Measurements from ENCODE around the gene IGSF9.

Gene IGSF9

DNA sequence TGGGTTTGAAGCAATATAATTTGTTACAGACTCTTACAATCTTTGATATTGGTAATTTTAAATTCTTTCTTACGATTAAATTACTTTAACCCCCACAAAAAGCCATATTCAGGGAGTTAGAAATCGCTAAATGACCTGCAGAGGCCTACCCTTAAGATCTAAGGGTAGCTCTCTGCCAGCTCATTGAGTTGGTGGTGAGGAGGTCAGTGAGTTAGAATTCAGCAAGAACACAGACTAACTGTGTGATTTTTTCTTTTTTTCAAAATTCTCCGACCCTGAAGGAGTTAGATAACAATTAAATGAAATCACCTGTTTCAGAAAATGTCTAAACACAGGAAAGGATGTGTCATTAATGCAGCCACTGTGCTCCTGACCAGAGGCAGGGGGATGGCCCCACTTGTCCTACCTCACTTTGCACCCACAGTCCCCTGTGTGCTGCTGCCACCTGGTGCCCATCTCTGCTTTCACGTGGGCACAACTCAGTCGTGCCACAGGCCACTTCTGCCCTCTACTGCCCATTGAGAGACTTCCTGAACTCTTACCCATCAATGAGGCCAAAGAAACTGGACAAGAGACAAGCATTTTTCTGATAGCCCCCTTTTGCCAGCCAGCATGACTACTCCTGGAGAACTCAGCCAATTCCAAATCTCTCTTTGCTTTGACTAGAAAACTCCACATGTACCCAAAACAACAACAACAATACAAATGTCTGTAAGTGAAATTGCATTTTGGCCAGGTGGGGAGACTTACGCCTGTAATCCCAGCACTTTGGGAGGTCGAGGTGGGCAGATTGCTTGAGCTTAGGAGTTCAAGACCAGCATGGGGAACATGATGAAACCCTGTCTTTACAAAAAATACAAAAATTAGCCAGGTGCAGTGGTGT is 53.9 kb downstream of the IGSF9 start:
- 32% methylated on average over 5 of the region's 7 CpGs for WGBS (ENCODE audit: insufficient coverage)
- peak; percentile 82 to 86 (median 85) for DNase-seq
- no peaks in the 10 kb centered on the region for H3K9me3 ChIP-seq (ENCODE audit: control extremely low read depth in 1 of 5, control insufficient read depth in 4 of 5, insufficient read depth in 2 of 5, low read depth in 1 of 5, low read length in 4 of 5)
- POLR2A ChIA-PET, result interaction anchor here (2.4 kb wide), 1 partner anchor 32 kb away, joined by 54 read pairs; the partner anchor contains the start of gene TAGLN2
- H3K36me3 ChIP-seq (ENCODE audit: control insufficient read depth in 4 of 4, insufficient read depth in 4 of 4, low read length in 3 of 4), result no peaks in the 10 kb centered on the region
- CTCF ChIA-PET, result interaction anchor here (0.6 to 13.2 kb wide), 45 partner anchors 11 to 721 kb away, joined by 3 to 411 read pairs (median 7); partner anchors contain the start of genes DUSP23, FCRL6, IGSF9 and SLAMF8
- peaks cover 10 to 29% (median 19%) of the 10 kb centered on the region in 4 experiments for H3K4me1 ChIP-seq (ENCODE audit: control extremely low read depth in 1 of 4, control insufficient read depth in 4 of 4, insufficient read depth in 4 of 4, low read length in 3 of 4)
- no peaks in the 10 kb centered on the region for H3K27me3 ChIP-seq (replicated peaks in 2 of 5; ENCODE audit: control insufficient read depth in 4 of 5, insufficient read depth in 5 of 5, low read length in 4 of 5)
- H3K4me3 ChIP-seq (ENCODE audit: control insufficient read depth in 1 of 7, extremely low read depth in 1 of 7, insufficient read depth in 4 of 7, low read depth in 2 of 7, low read length in 6 of 7), result no peak overlapping the region
- no peak overlapping the region for H3K27ac ChIP-seq (ENCODE audit: insufficient read depth in 1 of 2, low read depth in 1 of 2, low read length in 2 of 2, poor library complexity in 1 of 2, severe bottlenecking in 2 of 2)

DNA sequence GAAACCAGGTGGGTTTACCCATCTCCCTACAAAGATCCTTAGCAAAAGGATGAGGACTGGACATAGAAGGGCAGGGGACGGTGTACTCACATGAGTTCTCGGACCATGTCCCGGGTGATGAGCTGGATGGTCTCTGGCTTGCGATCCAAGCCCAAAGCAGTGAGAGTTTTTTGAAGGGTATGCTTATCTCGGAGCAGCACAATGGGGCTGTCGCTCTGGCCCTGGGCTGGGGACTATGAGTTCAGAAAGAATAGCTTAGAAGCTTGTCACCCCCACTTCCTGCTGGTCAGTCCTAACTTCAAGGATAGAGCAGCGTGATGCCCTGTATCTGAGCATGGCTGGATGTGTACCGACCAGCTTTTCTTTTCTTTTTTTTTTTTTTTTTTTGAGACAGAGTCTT is 55.0 kb downstream of the IGSF9 start:
- POLR2A ChIA-PET, result interaction anchor here (0.6 to 2.1 kb wide), 4 partner anchors 12 to 92 kb away, joined by 3 to 13 read pairs (median 8); partner anchors contain the start of gene TAGLN2

DNA sequence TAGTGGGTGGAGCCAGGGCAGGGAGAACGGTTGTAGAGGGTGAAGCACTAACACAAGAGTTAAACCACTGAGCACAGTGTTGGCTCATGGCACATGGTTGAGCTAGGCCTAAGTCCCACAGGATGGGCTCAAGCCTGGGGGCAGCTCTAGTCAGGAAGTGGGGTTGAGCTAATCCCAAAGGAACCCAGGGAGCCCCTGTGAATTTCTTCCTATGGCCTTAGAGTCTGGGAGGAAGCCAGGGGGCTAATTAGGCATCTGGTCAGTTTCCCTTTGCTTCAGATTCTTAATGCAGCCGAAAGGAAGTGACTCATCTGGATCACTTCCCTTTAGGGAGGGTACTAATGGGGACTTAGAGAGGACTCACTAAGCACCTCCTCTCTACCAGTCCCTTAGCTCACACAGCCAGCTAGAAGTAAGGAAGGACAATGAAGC is 55.6 kb downstream of the IGSF9 start:
- Histone ChIP-seq H3K4me1 (ENCODE audit: control extremely low read depth in 1 of 4, control insufficient read depth in 4 of 4, insufficient read depth in 4 of 4, low read length in 3 of 4) (peaks cover 7 to 23% (median 17%) of the 10 kb centered on the region in 4 experiments), H3K36me3 (ENCODE audit: control insufficient read depth in 4 of 4, insufficient read depth in 4 of 4, low read length in 3 of 4) (no peaks in the 10 kb centered on the region), H3K27ac (ENCODE audit: insufficient read depth in 1 of 2, low read depth in 1 of 2, low read length in 2 of 2, poor library complexity in 1 of 2, severe bottlenecking in 2 of 2) (peak overlapping the region in 1 of 2 experiments; percentile 3), H3K9me3 (ENCODE audit: control extremely low read depth in 1 of 5, control insufficient read depth in 4 of 5, insufficient read depth in 2 of 5, low read depth in 1 of 5, low read length in 4 of 5) (no peaks in the 10 kb centered on the region), H3K27me3 (replicated peaks in 2 of 5; ENCODE audit: control insufficient read depth in 4 of 5, insufficient read depth in 5 of 5, low read length in 4 of 5) (no peaks in the 10 kb centered on the region), H3K4me3 (ENCODE audit: control insufficient read depth in 1 of 7, extremely low read depth in 1 of 7, insufficient read depth in 4 of 7, low read depth in 2 of 7, low read length in 6 of 7) (no peak overlapping the region)
- DNase-seq, result peak; percentile 72 to 92 (median 88)
- POLR2A ChIA-PET, result interaction anchor here (0.6 to 2.1 kb wide), 5 partner anchors 11 to 91 kb away, joined by 3 to 13 read pairs (median 5); partner anchors contain the start of gene TAGLN2
- WGBS (ENCODE audit: insufficient coverage), result 36% methylated on average over 2 of the region's 2 CpGs
- CTCF ChIA-PET, result interaction anchor here (0.9 to 13.2 kb wide), 28 partner anchors 9 to 692 kb away, joined by 3 to 411 read pairs (median 6); partner anchors contain the start of genes DUSP23, FCRL6, SLAMF8 and TAGLN2

More for the DNA sequence above, 55.0 kb downstream of the IGSF9 start:
- no peaks in the 10 kb centered on the region for H3K9me3 ChIP-seq (ENCODE audit: control extremely low read depth in 1 of 5, control insufficient read depth in 4 of 5, insufficient read depth in 2 of 5, low read depth in 1 of 5, low read length in 4 of 5)
- peak overlapping the region in 1 of 2 experiments; percentile 3 for H3K27ac ChIP-seq (ENCODE audit: insufficient read depth in 1 of 2, low read depth in 1 of 2, low read length in 2 of 2, poor library complexity in 1 of 2, severe bottlenecking in 2 of 2)
- H3K36me3 ChIP-seq (ENCODE audit: control insufficient read depth in 4 of 4, insufficient read depth in 4 of 4, low read length in 3 of 4), result no peaks in the 10 kb centered on the region
- peaks cover 7 to 23% (median 17%) of the 10 kb centered on the region in 4 experiments for H3K4me1 ChIP-seq (ENCODE audit: control extremely low read depth in 1 of 4, control insufficient read depth in 4 of 4, insufficient read depth in 4 of 4, low read length in 3 of 4)
- CTCF ChIA-PET, result interaction anchor here (0.9 to 13.2 kb wide), 33 partner anchors 8 to 720 kb away, joined by 3 to 411 read pairs (median 5); partner anchors contain the start of genes DUSP23, FCRL6, SLAMF8 and TAGLN2
- WGBS (ENCODE audit: insufficient coverage), result 83% methylated on average over 7 of the region's 8 CpGs
- H3K27me3 ChIP-seq (replicated peaks in 2 of 5; ENCODE audit: control insufficient read depth in 4 of 5, insufficient read depth in 5 of 5, low read length in 4 of 5), result no peaks in the 10 kb centered on the region
- no peak for DNase-seq
- peak overlapping the region in 1 of 7 experiments; percentile 22 for H3K4me3 ChIP-seq (ENCODE audit: control insufficient read depth in 1 of 7, extremely low read depth in 1 of 7, insufficient read depth in 4 of 7, low read depth in 2 of 7, low read length in 6 of 7)

DNA sequence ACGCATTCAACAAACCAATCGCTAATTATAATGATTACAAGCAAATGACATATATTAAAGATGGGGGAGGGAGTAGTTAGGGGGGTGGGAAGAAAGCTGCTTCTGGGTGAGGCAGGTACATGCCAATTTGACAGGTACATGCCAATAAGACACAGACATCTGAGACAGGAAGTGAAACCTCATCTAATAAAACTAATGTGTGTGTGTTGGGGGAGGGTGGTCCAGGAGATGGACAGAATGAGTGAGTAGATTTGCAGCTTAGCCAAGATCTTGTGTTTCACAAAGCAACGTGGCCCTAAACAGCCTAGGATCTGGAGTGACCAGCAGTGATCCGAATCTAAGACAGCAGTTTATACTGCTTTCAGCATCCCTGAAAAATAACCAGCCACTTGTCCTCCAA is 56.2 kb downstream of the IGSF9 start:
- Histone ChIP-seq H3K4me1 (ENCODE audit: control extremely low read depth in 1 of 4, control insufficient read depth in 4 of 4, insufficient read depth in 4 of 4, low read length in 3 of 4) (peaks cover 7 to 23% (median 17%) of the 10 kb centered on the region in 4 experiments), H3K27me3 (replicated peaks in 2 of 5; ENCODE audit: control insufficient read depth in 4 of 5, insufficient read depth in 5 of 5, low read length in 4 of 5) (no peaks in the 10 kb centered on the region), H3K27ac (ENCODE audit: insufficient read depth in 1 of 2, low read depth in 1 of 2, low read length in 2 of 2, poor library complexity in 1 of 2, severe bottlenecking in 2 of 2) (no peak overlapping the region), H3K9me3 (ENCODE audit: control extremely low read depth in 1 of 5, control insufficient read depth in 4 of 5, insufficient read depth in 2 of 5, low read depth in 1 of 5, low read length in 4 of 5) (no peaks in the 10 kb centered on the region), H3K36me3 (ENCODE audit: control insufficient read depth in 4 of 4, insufficient read depth in 4 of 4, low read length in 3 of 4) (no peaks in the 10 kb centered on the region), H3K4me3 (ENCODE audit: control insufficient read depth in 1 of 7, extremely low read depth in 1 of 7, insufficient read depth in 4 of 7, low read depth in 2 of 7, low read length in 6 of 7) (no peak overlapping the region)
- 100% methylated on average over 1 of the region's 4 CpGs for WGBS (ENCODE audit: insufficient coverage)
- ChIA-PET CTCF (interaction anchor here (1.2 to 13.2 kb wide), 19 partner anchors 9 to 691 kb away, joined by 3 to 411 read pairs (median 11); partner anchors contain the start of genes DUSP23, FCRL6, SLAMF8 and TAGLN2), POLR2A (interaction anchor here (1.3 to 2.1 kb wide), 2 partner anchors 34 to 86 kb away, joined by 4 to 13 read pairs; no protein-coding TSS in a partner anchor)
- no peak for DNase-seq

DNA sequence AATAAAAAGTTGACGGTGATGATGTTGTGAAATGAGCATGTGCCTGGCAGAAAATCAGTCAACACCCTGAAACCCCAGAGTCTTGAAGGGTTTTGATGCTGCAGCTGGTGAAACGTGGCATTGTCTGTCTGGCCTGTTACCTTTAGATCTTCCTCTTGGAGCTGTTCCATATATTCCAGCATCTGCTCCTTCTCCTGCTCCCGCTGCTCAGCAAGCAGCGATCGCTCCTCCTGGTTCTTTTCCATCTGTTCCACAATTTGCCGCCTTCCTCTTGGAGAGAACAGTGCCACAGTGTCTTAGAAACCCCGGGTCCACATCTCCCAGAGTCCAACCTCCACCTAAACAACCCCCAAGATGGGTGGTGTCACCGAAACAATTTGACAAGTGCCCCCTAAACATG is 61.1 kb downstream of the IGSF9 start:
- H3K36me3 ChIP-seq (ENCODE audit: control insufficient read depth in 4 of 4, insufficient read depth in 4 of 4, low read length in 3 of 4), result no peaks in the 10 kb centered on the region
- H3K9me3 ChIP-seq (ENCODE audit: control extremely low read depth in 1 of 5, control insufficient read depth in 4 of 5, insufficient read depth in 2 of 5, low read depth in 1 of 5, low read length in 4 of 5), result no peaks in the 10 kb centered on the region
- H3K27me3 ChIP-seq (replicated peaks in 2 of 5; ENCODE audit: control insufficient read depth in 4 of 5, insufficient read depth in 5 of 5, low read length in 4 of 5), result no peaks in the 10 kb centered on the region
- H3K4me3 ChIP-seq (ENCODE audit: control insufficient read depth in 1 of 7, extremely low read depth in 1 of 7, insufficient read depth in 4 of 7, low read depth in 2 of 7, low read length in 6 of 7), result no peak overlapping the region
- no peak overlapping the region for H3K27ac ChIP-seq (ENCODE audit: insufficient read depth in 1 of 2, low read depth in 1 of 2, low read length in 2 of 2, poor library complexity in 1 of 2, severe bottlenecking in 2 of 2)
- 84% methylated on average over 8 of the region's 8 CpGs for WGBS (ENCODE audit: insufficient coverage)
- peaks cover 0 to 31% (median 14%) of the 10 kb centered on the region in 4 experiments for H3K4me1 ChIP-seq (ENCODE audit: control extremely low read depth in 1 of 4, control insufficient read depth in 4 of 4, insufficient read depth in 4 of 4, low read length in 3 of 4)
- POLR2A ChIA-PET, result no interaction called here
- CTCF ChIA-PET, result interaction anchor here (0.9 to 13.2 kb wide), 3 partner anchors 11 to 83 kb away, joined by 3 to 411 read pairs (median 3); partner anchors contain the start of gene FCRL6
- no peak for DNase-seq

DNA sequence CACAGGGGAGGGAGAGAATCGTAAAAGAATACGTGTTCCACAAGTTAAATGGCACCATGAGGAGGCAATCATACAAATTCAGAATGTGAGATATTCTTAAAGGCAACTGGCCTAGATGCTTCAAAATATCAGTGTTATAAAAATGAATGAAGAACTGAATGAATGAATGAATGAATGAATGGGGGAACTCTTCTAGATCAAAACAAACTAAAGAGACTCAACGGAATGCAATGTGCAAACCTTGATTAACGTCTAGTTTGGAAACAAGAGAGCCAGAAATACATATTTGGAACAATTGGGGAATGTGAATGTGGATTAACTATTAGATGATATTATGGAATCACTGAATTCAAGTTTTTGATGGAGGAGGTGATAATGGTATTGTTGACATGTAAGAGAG is 62.3 kb downstream of the IGSF9 start:
- H3K27me3 ChIP-seq (replicated peaks in 2 of 5; ENCODE audit: control insufficient read depth in 4 of 5, insufficient read depth in 5 of 5, low read length in 4 of 5), result no peaks in the 10 kb centered on the region
- no peak overlapping the region for H3K4me3 ChIP-seq (ENCODE audit: control insufficient read depth in 1 of 7, extremely low read depth in 1 of 7, insufficient read depth in 4 of 7, low read depth in 2 of 7, low read length in 6 of 7)
- no peak overlapping the region for H3K27ac ChIP-seq (ENCODE audit: insufficient read depth in 1 of 2, low read depth in 1 of 2, low read length in 2 of 2, poor library complexity in 1 of 2, severe bottlenecking in 2 of 2)
- H3K9me3 ChIP-seq (ENCODE audit: control extremely low read depth in 1 of 5, control insufficient read depth in 4 of 5, insufficient read depth in 2 of 5, low read depth in 1 of 5, low read length in 4 of 5), result no peaks in the 10 kb centered on the region
- WGBS (ENCODE audit: insufficient coverage), result 100% methylated on average over 1 of the region's 4 CpGs
- no peak for DNase-seq
- POLR2A ChIA-PET, result interaction anchor here (0.6 kb wide), 1 partner anchor 11 kb away, joined by 3 read pairs; no protein-coding TSS in a partner anchor
- CTCF ChIA-PET, result interaction anchor here (5.2 to 5.9 kb wide), 2 partner anchors 9 to 84 kb away, joined by 27 to 57 read pairs; no protein-coding TSS in a partner anchor
- peaks cover 0 to 25% (median 13%) of the 10 kb centered on the region in 4 experiments for H3K4me1 ChIP-seq (ENCODE audit: control extremely low read depth in 1 of 4, control insufficient read depth in 4 of 4, insufficient read depth in 4 of 4, low read length in 3 of 4)
- H3K36me3 ChIP-seq (ENCODE audit: control insufficient read depth in 4 of 4, insufficient read depth in 4 of 4, low read length in 3 of 4), result no peaks in the 10 kb centered on the region

Data from common myeloid progenitor, CD34-positive (primary cell).